ENCODE data around the gene NEMF.
"Not testable (repeated sequence)": the region's sequence is repeated elsewhere in the genome, so short reads cannot be mapped to it uniquely, and the experiment has no call there.

The NEMF gene

DNA sequence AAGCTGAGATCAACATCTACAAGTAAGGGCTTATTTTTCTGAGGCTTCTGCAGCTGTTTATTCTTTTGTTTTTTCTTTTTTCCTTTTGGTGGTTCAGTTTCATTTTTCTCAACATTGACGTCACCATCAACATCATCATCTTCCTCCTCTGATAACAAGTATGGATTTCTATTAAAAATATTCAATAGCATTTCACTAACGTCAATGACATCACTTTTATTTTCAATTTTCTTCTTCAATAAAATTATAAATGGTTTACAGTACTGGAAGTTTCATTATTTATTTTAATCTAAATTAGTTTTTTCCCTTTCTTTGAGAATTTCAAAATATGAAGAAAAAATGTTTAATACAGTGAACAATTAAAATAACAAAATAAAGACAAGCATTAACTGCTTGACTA, 23.9 kb downstream of the NEMF start:
- no peak for DNase-seq (ENCODE audit: low read depth in 3 of 3)

DNA sequence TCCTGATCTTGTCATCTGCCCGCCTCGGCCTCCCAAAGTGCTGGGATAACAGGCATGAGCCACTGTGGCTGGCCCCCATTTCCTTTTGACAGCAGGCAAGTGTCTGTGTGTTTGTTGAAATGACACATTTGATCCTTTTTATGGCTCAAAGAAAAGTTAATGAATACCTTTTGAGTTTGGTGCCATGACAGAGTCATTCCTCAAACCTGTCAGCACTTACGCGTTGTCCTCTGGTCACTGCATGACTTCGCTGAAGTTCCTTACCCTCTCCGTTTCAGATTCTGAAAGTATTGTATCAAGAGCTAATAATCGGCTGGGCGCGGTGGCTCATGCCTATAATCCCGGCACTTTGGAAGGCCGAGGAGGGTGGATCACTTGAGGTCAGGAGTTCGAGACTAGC, 32.4 kb downstream of the NEMF start:
- DNase-seq (ENCODE audit: low read depth in 3 of 3), result no peak

DNA sequence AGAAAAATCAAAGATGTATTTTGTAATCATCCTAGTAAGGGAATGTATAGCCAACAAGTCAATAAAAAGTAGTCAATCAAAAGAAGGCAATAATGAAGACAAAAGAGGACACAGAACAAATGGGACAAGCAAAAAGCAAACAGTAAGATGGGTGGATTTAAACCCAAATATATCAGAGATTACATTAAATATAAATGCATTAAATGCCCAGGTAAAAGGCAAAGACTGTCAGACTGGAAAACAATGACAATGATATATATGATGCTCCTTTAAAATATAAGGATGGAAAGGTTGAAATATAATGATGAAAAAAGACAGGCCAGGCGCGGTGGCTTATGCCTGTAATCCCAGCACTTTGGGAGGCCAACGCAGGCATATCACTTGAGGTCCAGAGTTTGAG, 35.7 kb downstream of the NEMF start:
- no peak for DNase-seq (ENCODE audit: low read depth in 3 of 3)

DNA sequence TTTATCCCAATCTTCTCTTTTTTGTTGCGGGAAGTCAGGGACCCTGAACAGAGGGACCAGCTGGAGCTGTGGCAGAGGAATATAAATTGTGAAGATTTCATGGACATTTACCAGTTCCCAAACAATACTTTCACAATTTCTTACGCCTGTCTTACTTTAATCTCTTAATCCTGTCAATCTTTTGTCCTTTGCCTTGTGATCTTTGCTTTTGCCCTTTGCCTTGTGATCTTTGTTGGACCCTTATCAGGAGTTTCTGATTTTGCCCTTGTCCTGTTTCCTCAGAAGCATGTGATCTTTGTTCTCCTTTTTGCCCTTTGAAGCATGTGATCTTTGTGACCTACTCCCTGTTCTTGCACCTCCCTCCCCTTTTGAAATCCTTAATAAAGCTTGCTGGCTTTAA, 36.5 kb downstream of the NEMF start:
- DNase-seq (ENCODE audit: low read depth in 3 of 3), result not testable (repeated sequence)

GRCh38 chr14:49808780-49809179, 43.8 kb downstream of the NEMF start:
- DNase-seq (ENCODE audit: low read depth in 3 of 3), result no peak

- no peak for DNase-seq (ENCODE audit: low read depth in 3 of 3)
These were observed 56.6 kb downstream of the NEMF start for GRCh38 chr14:49796025-49796424.

- no peak for DNase-seq (ENCODE audit: low read depth in 3 of 3)
These were observed 60.0 kb downstream of the NEMF start for GRCh38 chr14:49792618-49793017.

DNA sequence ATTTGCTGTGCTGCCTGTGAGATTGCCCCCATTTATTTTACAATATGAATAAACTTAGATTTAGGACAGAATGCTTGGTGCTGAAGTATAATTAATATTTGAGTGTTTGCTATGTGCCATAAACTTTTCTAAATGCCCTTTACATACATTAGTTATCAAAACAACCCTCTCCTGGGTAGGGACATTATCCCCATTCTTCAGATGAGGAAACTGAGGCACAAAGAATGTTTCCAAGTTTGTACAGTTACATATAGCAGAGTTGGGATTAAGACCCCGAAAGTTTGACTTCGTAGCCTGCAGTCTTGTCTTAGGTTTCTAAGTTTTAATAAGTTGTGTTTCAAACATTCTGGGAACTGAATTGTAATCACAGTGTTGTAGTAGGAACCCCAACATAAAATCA, 66.3 kb downstream of the NEMF start:
- DNase-seq (ENCODE audit: low read depth in 3 of 3), result no peak

DNA sequence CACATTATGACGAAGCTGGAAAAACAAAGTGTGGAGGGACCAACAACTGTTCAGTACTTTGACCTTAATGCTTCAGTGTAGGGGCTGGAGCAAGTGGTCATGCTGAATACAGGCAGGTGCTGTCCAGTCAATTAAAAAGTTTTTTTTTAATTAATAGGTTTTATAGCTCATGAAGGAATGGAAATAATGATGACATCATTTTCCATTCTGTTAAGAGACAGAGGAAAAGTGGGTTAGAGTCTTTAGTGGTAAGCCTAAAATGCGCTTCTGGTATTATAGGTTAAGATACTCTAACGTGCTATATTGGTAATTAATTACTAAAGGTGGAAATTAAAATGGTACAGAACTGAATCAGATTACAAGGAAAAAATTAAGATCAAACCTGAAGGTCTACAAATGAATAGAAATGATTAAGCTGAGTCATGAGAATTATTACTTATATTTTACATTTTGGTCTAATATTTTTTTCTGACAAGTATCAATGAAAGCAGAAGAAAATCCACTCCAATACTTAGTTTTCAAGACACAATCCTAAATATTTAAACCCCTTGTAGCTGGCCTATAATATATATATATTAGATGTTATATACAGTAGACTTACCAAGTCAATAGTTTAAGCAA, 69.1 kb downstream of the NEMF start:
- no peak for DNase-seq (ENCODE audit: low read depth in 3 of 3)

DNA sequence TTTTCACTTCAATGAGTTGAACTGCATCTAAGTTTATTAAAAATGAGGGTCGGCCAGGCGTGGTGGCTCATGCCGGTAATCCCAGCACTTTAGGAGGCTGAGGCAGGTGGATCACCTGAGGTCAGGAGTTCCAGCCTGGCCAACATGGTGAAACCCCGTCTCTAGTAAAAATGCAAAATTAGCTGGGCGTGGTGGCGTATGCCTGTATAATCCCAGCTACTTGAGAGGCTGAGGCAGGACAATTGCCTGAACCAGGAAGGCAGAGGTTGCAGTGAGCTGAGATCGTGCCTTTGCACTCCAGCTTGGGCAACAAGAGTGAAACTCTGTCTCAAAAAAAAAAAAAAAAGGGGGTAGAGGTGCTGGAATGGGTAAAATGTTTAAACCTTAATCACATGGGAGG, 71.5 kb downstream of the NEMF start:
- not testable (repeated sequence) for DNase-seq (ENCODE audit: low read depth in 3 of 3)

DNA sequence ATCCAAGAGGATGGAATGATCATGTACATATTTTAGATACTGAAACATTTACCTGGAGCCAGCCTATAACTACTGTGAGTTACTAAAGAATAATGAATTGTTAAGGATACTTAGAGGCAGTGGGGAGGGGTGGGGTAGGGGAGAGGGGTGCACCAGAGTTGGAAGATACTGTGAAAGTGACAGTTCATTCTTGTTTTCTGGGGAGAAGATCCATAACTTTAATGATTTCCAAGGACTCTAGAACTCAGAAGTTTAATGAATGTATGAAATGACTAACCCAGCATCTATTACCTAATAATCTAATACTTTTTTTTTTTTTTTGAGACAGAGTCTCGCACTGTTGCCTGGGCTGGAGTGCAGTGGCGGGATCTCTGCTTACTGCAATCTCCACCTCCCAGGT, 74.2 kb downstream of the NEMF start:
- no peak for DNase-seq (ENCODE audit: low read depth in 3 of 3)

DNA sequence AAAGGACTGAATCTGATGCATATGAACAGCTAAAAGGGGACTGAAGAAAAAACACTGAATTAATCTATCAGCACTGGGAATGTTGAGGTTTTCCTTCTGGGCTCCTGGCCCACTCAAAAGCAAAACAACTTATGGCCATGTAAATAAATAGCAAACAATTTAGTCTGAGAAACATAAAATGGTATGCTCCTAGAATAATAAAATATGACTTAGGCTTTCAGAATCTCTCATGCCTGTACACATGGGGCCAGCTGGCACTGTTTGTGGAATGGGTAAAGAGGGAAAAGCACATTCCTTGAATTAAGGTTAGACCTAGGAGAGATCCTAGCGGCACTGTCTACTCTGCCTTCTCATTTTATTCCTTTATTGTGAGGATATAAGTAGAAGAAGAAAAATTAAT, 78.5 kb downstream of the NEMF start:
- DNase-seq (ENCODE audit: low read depth in 3 of 3), result no peak

DNA sequence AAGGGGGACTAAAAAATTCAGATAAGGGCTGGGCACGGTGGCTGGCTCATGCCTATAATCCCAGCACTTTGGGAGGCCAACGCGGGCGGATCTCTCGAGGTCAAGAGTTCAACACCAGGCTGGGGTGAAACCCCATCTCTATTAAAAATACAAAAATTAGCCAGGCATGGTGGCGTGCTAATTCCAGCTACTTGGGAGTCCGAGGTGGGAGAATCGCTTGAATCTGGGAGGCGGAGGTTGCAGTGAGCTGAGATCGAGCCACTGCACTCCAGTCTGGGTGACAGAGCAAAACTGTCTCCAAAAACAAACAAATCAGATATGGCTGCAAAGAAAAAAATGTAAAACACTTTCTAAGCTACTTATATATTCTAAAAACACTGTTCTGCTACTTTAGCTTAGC, 80.9 kb downstream of the NEMF start:
- not testable (repeated sequence) for DNase-seq (ENCODE audit: low read depth in 3 of 3)

GRCh38 chr14:49770212-49770817, 82.3 kb downstream of the NEMF start:
- no peak for DNase-seq (ENCODE audit: low read depth in 3 of 3)

GRCh38 chr14:49769581-49770211, 82.9 kb downstream of the NEMF start:
- DNase-seq (ENCODE audit: low read depth in 3 of 3), result no peak

GRCh38 chr14:49769171-49769570, 83.4 kb downstream of the NEMF start:
- DNase-seq (ENCODE audit: low read depth in 3 of 3), result no peak

DNA sequence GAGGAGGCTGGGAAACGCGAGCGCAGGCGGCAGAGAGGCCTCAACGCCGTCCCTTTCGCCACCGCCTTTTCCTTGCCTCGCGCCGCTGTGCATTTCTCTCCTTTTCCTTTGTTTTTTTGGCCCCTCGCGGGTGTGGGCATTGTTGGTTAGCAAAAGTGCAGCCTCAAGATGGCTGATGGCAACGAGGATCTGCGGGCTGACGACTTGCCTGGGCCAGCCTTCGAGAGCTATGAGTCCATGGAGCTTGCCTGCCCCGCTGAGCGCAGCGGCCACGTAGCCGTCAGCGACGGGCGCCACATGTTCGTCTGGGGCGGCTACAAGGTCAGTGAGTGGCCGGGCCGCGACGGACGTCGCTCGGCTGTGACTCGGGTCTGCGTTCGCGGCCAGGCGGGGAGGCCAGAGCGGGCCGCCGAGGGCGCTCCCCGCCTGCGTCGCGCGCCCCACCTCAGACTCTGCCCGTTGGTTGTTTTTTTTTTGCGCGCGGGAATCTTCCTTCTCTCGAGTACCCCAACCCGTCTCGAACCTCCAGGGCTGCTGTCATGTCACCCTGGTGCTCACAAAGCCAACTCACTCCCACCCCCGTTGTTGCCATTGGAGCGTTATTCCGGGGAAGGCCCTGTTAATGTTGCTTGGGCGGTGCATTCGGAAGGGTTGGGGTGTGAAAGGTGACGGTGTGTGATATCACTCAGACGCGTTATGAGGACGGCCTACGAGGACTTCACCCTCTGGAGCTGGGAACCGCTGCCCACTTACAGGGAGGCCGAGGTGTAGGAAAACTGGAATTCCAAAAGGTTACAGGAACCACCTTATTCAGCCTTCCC, 84.1 kb downstream of the NEMF start:
- DNase-seq (ENCODE audit: low read depth in 3 of 3), result peak; percentile 31 to 55 (median 46)

DNA sequence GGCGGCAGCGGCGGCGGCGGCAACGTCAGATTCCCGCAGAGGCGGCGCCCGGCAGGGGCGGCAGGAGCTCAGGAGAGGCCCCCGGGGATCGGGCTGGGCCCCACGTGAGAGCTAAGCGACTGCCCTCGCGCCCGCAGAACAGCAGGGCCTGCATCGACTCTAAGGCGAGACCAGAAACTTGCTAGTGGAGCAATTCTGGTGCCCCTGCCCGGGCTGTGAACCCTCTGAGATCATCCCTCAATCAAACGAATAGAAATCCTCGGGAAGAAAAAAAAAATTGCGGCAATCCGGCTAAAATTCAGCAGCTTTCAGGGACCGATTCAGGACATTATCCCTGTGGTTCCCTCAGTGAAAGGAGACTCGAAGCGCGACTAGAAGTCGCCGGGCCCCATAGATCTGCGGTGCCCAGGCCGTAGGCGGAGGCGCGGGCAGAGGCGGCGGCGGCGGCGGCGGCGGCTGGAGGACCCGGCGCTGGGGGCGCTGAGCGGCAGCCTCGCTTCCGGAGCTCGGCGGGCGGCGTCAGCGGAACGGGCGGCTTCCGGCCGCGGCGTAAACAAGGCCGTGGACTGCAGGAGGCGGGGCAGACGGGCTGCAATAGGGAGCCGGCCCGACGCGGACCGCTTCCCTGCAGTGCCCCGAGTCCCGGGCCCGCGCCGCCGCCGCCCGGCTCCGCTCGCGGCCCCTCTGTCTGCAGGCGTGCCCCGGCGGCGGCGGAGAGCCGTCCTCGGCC, 84.9 kb downstream of the NEMF start, which contains the start of gene KLHDC2:
Gene KLHDC2 (plus strand): TSS at position 583 of the 730 bp plus-strand sequence. CDS start 316 bp downstream, outside the sequence.
- peak; percentile 71 to 78 (median 78) for DNase-seq (ENCODE audit: low read depth in 3 of 3)

DNA sequence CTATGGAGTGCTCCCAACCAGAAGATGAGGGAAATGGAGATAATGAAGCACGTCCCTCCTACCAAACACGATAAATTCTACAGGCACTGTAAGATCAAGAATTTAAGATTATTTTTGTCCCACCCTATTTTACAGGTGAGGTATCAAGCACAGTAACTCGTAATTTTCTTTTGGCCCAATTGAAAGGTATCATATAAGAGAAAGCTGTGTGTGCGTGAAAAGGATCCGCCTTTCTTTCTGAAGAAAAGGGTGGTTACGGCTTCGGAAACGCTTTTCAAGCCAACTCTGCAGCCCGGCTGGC, 85.4 kb downstream of the NEMF start:
- no peak for DNase-seq (ENCODE audit: low read depth in 3 of 3)

DNA sequence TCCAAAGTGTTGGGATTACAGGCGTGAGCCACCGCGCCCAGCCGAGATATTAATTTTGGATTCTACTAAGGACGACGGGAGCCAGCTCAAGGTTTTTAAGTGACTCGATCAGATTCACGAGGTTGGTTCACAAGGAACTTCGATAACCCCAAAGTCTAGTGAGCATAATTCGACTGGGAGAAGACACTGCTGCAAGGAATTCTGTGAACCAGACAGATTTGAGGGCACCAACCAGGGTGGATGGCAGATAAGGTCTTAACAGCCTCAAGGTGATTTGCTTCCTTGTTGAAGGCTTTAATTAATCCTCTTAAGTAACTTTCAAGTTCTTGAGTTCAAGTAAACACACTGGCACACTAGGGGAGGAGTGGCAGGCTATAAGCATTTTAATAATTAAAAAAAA, 85.7 kb downstream of the NEMF start:
- DNase-seq (ENCODE audit: low read depth in 3 of 3), result no peak

DNA sequence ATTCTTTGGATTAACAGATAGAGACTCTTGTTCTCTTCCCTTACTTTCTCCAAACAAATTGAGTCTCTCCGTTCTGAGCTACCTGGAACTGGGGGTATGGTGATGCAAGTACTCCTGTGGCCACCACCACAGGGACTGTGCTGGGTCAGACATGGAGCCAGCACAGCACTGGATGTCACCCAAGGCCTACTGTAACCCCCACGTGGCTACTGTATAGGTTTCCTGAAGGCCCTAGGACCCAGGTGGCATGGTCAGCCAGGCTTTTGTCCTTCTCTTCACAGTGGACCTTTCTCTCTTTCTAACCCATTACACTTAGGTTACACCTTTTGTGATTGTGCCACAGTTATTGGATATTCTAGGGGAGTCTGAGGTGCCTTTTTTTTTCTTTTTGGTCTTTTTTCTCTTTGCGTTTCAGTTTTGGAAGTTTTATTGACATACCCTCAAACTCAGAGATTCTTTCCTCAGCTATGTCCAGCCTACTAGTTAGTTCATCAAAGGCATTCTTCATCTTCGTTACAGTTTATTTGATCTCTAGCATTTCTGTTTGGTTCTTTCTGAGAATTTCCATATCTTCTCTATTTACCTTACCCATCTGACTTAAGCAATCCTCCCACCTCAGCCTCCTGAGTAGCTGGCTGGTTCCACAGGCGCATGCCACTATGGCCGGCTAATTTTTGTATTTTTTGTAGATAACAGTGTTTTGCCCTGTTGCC, 90.6 kb downstream of the NEMF start:
- DNase-seq (ENCODE audit: low read depth in 3 of 3), result no peak
